CD4-positive, alpha-beta T cell treated with Interleukin-17A for 4 hours (primary cell): ENCODE data around the gene DBNDD1.
"Not testable (repeated sequence)": the region's sequence is repeated elsewhere in the genome, so short reads cannot be mapped to it uniquely, and the experiment has no call there.

Experiments
- DNase-seq: peaks from one replicate; pipeline ENCODE4 v3.0.0-alpha.2; 2020; ENCODE audit warnings: mixed read lengths

The DBNDD1 gene

GRCh38 chr16:90010676-90011507 is 8.4 kb downstream of the DBNDD1 start:
- DNase-seq, result no peak

- peak; percentile 19 for DNase-seq
Observed at GRCh38 chr16:90009172-90009899, 9.9 kb downstream of the DBNDD1 start.

GRCh38 chr16:90008708-90009145 is 10.5 kb downstream of the DBNDD1 start:
- DNase-seq, result peak; percentile 76

GRCh38 chr16:90007635-90008234 is 11.5 kb downstream of the DBNDD1 start:
- not testable (repeated sequence) for DNase-seq

- no peak for DNase-seq
Observed at GRCh38 chr16:90007015-90007414, 12.2 kb downstream of the DBNDD1 start.

GRCh38 chr16:90005956-90006663 is 13.1 kb downstream of the DBNDD1 start:
- no peak for DNase-seq

GRCh38 chr16:90004577-90004976 is 14.7 kb downstream of the DBNDD1 start:
- DNase-seq, result no peak

- DNase-seq, result no peak
Observed at GRCh38 chr16:90002759-90003158, 16.5 kb downstream of the DBNDD1 start.

GRCh38 chr16:90001761-90002503 is 17.3 kb downstream of the DBNDD1 start:
- no peak for DNase-seq

- no peak for DNase-seq
Observed at GRCh38 chr16:90000733-90001427, 18.4 kb downstream of the DBNDD1 start.

GRCh38 chr16:89999831-90000574 is 19.3 kb downstream of the DBNDD1 start:
- no peak for DNase-seq

- DNase-seq, result no peak
Observed at GRCh38 chr16:89996178-89996489, 23.1 kb downstream of the DBNDD1 start.

GRCh38 chr16:89995475-89996177 is 23.6 kb downstream of the DBNDD1 start:
- DNase-seq, result peak; percentile 40

- DNase-seq, result peak; percentile 20
Observed at GRCh38 chr16:89994721-89995474, 24.4 kb downstream of the DBNDD1 start.

GRCh38 chr16:89994389-89994720 is 24.9 kb downstream of the DBNDD1 start:
- no peak for DNase-seq

GRCh38 chr16:89993971-89994370 is 25.3 kb downstream of the DBNDD1 start:
- DNase-seq, result no peak

GRCh38 chr16:89993377-89993776 is 25.9 kb downstream of the DBNDD1 start:
- no peak for DNase-seq

GRCh38 chr16:89990799-89991198 is 28.5 kb downstream of the DBNDD1 start:
- no peak for DNase-seq

GRCh38 chr16:89988951-89989350 is 30.3 kb downstream of the DBNDD1 start:
- no peak for DNase-seq

- no peak for DNase-seq
Observed at GRCh38 chr16:89987169-89987568, 32.1 kb downstream of the DBNDD1 start.
